ENCODE results near the gene SBF2.

Gene SBF2

DNA sequence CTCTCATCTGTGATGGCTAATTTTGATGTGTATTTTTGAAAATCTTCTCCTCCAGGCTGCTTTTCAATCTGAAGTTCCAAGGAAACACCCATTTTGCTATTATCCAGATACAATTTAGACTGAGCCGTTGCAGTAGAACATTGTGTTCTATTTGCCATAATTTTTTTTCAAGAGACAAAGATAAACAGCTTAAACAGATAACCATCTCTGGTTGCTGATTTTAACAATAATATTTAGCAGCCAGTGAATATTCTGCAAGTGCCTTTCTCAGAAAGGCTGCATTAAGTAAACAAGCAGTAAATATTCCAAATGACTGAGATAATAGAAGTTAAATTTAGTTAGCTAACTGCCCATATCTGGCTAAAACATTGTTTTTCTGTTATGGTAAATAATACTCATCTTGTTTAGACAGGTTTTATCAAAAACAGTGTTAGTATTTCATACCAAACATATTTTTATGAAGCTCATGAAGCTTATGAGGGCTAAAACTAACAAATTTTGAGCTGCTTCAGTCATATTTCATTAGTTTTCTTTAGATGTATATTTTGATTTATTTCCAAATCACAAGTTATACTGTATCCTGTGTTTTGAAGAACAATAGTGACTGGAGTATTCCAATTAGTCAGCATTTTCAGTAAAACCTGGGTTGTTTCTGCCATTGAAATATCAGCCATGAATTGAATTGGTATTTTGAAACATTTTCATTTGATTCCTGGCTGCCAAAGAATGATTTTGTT lies 206.7 kb downstream of the SBF2 start:
- Mint-ChIP-seq H3K27me3 (no peaks in the 10 kb centered on the region), H3K4me3 (no peak overlapping the region), H3K9me3 (ENCODE audit: low read depth) (peaks cover 13% of the 10 kb centered on the region), H3K36me3 (peaks cover 22% of the 10 kb centered on the region), H3K4me1 (ENCODE audit: low read depth) (peaks cover 9% of the 10 kb centered on the region), H3K27ac (no peak overlapping the region)

- Mint-ChIP-seq H3K4me3 (no peak overlapping the region), H3K4me1 (ENCODE audit: low read depth) (peaks cover 2% of the 10 kb centered on the region), H3K9me3 (ENCODE audit: low read depth) (peaks cover 42% of the 10 kb centered on the region), H3K27ac (no peak overlapping the region), H3K27me3 (no peaks in the 10 kb centered on the region), H3K36me3 (peaks cover 23% of the 10 kb centered on the region)
Measured at GRCh38 chr11:10080138-10080537, 213.9 kb downstream of the SBF2 start.

DNA sequence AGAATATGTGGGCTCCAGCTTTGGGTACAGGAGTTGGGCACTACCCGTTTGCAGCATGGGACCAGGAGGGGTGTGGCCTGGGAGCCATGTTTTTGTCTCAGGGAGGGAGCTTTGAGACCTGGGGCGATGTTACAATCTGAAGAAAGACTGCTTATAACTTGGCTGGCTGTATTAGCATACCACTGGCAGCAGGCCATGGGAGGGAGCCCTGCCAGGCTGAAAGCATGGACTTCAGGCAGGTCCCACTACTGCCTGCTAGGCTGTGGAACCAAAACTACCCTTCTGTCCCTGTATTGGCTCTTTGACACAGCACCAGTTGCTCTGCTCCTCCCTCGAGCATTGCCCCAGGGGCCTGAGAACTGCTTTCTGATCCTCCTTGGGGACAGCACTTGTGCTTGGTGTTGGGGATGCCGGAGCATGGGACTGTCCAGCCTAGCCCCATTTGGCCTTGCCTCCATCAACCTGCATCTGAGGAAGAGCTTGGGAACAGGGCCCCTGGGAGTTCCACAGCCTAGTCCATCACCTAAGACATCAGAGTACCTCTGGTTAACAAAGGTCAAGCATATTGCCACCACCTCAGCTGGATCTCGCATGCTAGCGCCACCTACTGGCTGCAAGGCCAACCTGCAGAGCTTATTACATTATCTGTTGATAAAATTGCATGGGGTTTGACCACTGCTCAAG lies 217.4 kb downstream of the SBF2 start:
- Mint-ChIP-seq H3K27me3 (no peaks in the 10 kb centered on the region), H3K4me1 (ENCODE audit: low read depth) (peaks cover 2% of the 10 kb centered on the region), H3K4me3 (no peak overlapping the region)

DNA sequence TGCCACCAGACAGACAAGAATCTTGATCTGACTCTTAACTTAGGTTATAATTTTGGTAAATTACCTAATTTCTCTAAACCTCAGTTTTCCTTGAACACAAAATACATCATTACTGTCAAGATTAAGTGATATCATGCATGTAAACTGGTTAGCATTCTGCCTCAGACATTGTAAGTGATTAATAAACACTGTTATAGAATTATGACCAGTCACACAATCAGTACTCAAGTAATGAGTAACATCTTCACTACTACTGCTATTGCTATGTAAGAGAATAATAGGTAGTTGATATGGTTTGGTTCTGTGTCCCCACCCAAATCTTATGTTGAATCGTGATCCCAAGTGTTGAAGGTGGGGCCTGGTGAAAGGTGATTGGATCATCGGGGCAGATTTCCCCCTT lies 218.9 kb downstream of the SBF2 start:
- no peaks in the 10 kb centered on the region for H3K27me3 Mint-ChIP-seq
- no peak overlapping the region for H3K4me3 Mint-ChIP-seq
- no peak overlapping the region for H3K27ac Mint-ChIP-seq
- peaks cover 11% of the 10 kb centered on the region for H3K9me3 Mint-ChIP-seq (ENCODE audit: low read depth)
- peaks cover 6% of the 10 kb centered on the region for H3K36me3 Mint-ChIP-seq
- peaks cover 2% of the 10 kb centered on the region for H3K4me1 Mint-ChIP-seq (ENCODE audit: low read depth)

More for the DNA sequence above, 217.4 kb downstream of the SBF2 start:
- Mint-ChIP-seq H3K36me3 (peaks cover 8% of the 10 kb centered on the region), H3K9me3 (ENCODE audit: low read depth) (peaks cover 22% of the 10 kb centered on the region), H3K27ac (no peak overlapping the region)

- Mint-ChIP-seq H3K9me3 (ENCODE audit: low read depth) (no peaks in the 10 kb centered on the region), H3K36me3 (peaks cover under 1% of the 10 kb centered on the region), H3K27me3 (no peaks in the 10 kb centered on the region), H3K27ac (no peak overlapping the region), H3K4me1 (ENCODE audit: low read depth) (peaks cover 2% of the 10 kb centered on the region), H3K4me3 (no peak overlapping the region)
Measured at GRCh38 chr11:10072841-10073240, 221.2 kb downstream of the SBF2 start.

- Mint-ChIP-seq H3K27me3 (no peaks in the 10 kb centered on the region), H3K36me3 (no peaks in the 10 kb centered on the region), H3K4me1 (ENCODE audit: low read depth) (no peaks in the 10 kb centered on the region), H3K9me3 (ENCODE audit: low read depth) (no peaks in the 10 kb centered on the region), H3K27ac (no peak overlapping the region), H3K4me3 (no peak overlapping the region)
Measured at GRCh38 chr11:10072142-10072541, 221.9 kb downstream of the SBF2 start.

GRCh38 chr11:10067629-10068300 lies 226.3 kb downstream of the SBF2 start:
- Mint-ChIP-seq H3K4me3 (no peak overlapping the region), H3K4me1 (ENCODE audit: low read depth) (no peaks in the 10 kb centered on the region), H3K27ac (no peak overlapping the region), H3K36me3 (peaks cover 2% of the 10 kb centered on the region), H3K9me3 (ENCODE audit: low read depth) (peaks cover 3% of the 10 kb centered on the region), H3K27me3 (no peaks in the 10 kb centered on the region)

DNA sequence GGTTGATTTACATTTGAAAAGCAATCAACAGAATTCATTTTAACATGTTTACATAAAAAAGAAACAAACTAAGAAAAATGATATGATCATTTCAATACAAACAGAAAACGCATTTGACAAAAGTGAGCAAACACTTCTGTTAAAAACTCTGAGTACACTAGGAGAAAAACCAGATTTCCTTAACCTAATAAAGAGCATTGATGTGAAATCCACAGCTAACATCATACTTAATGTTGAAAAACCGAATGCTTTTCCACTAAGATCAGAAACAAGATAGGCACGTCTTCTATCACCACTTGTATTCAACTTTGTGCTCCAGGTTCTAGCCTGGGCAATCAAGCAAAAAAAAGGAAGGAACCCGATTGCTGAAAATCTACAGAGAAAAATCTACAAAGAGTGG lies 227.6 kb downstream of the SBF2 start:
- Mint-ChIP-seq H3K4me1 (ENCODE audit: low read depth) (no peaks in the 10 kb centered on the region), H3K36me3 (peaks cover 12% of the 10 kb centered on the region), H3K27ac (no peak overlapping the region), H3K27me3 (no peaks in the 10 kb centered on the region), H3K4me3 (no peak overlapping the region), H3K9me3 (ENCODE audit: low read depth) (peaks cover 16% of the 10 kb centered on the region)

GRCh38 chr11:10064828-10065227 lies 229.2 kb downstream of the SBF2 start:
- Mint-ChIP-seq H3K4me3 (no peak overlapping the region), H3K27ac (no peak overlapping the region), H3K4me1 (ENCODE audit: low read depth) (no peaks in the 10 kb centered on the region), H3K9me3 (ENCODE audit: low read depth) (peaks cover 25% of the 10 kb centered on the region), H3K27me3 (no peaks in the 10 kb centered on the region), H3K36me3 (peaks cover 21% of the 10 kb centered on the region)

GRCh38 chr11:10058356-10058755 lies 235.7 kb downstream of the SBF2 start:
- H3K36me3 Mint-ChIP-seq = peaks cover 33% of the 10 kb centered on the region
- no peak overlapping the region for H3K4me3 Mint-ChIP-seq
- no peaks in the 10 kb centered on the region for H3K27me3 Mint-ChIP-seq
- H3K9me3 Mint-ChIP-seq (ENCODE audit: low read depth) = peaks cover 39% of the 10 kb centered on the region
- no peak overlapping the region for H3K27ac Mint-ChIP-seq
- H3K4me1 Mint-ChIP-seq (ENCODE audit: low read depth) = no peaks in the 10 kb centered on the region

DNA sequence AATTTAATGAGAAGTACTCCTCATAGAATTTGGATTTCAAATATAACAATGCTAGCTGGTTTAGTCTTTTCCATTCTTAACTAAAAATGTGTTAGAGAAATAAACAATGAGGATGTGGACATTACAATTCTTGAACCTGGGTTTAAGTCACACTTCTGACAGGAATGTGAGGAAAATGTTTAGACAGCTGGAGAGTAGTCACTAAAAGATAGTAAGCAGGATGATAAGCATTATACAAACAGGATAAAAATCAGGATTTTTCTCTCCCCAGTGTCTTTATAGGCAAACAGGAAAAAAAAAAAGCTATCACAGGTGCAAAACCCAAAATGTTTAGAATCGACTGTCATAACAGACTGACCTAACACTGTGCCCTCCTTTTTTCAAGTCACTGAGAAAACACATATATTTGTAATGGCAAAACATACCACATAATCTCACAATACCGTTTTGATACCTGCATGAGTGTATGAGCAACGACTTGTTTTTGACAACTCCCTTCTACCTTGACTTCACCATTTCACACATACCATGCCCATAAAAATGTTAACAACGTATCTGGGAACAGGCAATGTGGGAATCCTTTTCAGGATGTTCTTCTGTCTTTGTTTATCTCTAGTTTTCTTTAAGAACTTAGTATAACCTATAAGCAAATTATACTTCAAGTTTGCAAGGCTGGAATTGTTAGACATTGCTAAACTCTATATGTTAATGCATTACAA lies 242.0 kb downstream of the SBF2 start:
- Mint-ChIP-seq H3K9me3 (ENCODE audit: low read depth) (peaks cover 2% of the 10 kb centered on the region), H3K4me3 (no peak overlapping the region), H3K4me1 (ENCODE audit: low read depth) (no peaks in the 10 kb centered on the region), H3K27ac (no peak overlapping the region), H3K36me3 (peaks cover 3% of the 10 kb centered on the region), H3K27me3 (no peaks in the 10 kb centered on the region)

DNA sequence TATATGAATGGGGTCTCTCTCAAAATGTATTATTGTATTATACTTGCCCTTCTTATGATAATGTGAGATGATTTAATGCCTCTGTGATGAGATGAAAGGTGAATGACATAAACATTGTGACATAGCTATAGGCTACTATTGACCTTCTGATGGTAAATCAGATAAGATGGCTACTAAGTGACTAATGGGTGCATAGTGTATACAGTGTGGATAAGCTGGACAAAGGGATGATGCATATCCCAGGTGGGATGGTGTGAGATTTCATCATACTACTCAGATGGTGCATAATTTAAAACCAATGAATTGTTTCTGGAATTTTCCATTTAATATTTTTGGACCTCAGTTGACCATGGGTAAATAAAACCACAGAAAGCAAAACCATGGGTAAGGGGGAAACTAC lies 243.5 kb downstream of the SBF2 start:
- H3K36me3 Mint-ChIP-seq = peaks cover 2% of the 10 kb centered on the region
- no peak overlapping the region for H3K4me3 Mint-ChIP-seq
- no peaks in the 10 kb centered on the region for H3K4me1 Mint-ChIP-seq (ENCODE audit: low read depth)

DNA sequence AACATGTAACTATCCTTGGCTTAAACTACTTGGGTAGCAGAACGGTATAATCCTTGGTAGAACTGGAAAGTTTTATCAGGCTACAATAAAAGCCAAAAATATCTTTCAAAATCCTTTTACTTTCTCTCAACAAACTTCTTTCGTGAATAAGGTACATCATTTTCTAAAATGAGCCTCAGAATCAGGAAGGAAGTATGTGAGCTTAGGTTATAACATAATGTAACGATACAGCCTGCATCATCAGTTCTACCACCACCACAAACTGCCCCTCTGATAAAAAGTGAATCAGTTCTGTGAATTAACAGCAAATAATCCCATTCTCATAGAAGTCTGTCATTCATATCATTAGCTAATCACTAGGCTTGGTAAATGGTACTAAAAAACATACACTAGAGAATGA lies 244.3 kb downstream of the SBF2 start:
- H3K27me3 Mint-ChIP-seq = no peaks in the 10 kb centered on the region
- no peaks in the 10 kb centered on the region for H3K4me1 Mint-ChIP-seq (ENCODE audit: low read depth)
- H3K27ac Mint-ChIP-seq = no peak overlapping the region
- H3K36me3 Mint-ChIP-seq = peaks cover 2% of the 10 kb centered on the region
- peaks cover 7% of the 10 kb centered on the region for H3K9me3 Mint-ChIP-seq (ENCODE audit: low read depth)
- no peak overlapping the region for H3K4me3 Mint-ChIP-seq

More for the DNA sequence above, 243.5 kb downstream of the SBF2 start:
- Mint-ChIP-seq H3K27me3 (no peaks in the 10 kb centered on the region), H3K9me3 (ENCODE audit: low read depth) (peaks cover 6% of the 10 kb centered on the region), H3K27ac (no peak overlapping the region)

GRCh38 chr11:10048350-10048749 lies 245.7 kb downstream of the SBF2 start:
- H3K27me3 Mint-ChIP-seq = no peaks in the 10 kb centered on the region
- H3K9me3 Mint-ChIP-seq (ENCODE audit: low read depth) = peaks cover 14% of the 10 kb centered on the region
- H3K36me3 Mint-ChIP-seq = peaks cover 6% of the 10 kb centered on the region

DNA sequence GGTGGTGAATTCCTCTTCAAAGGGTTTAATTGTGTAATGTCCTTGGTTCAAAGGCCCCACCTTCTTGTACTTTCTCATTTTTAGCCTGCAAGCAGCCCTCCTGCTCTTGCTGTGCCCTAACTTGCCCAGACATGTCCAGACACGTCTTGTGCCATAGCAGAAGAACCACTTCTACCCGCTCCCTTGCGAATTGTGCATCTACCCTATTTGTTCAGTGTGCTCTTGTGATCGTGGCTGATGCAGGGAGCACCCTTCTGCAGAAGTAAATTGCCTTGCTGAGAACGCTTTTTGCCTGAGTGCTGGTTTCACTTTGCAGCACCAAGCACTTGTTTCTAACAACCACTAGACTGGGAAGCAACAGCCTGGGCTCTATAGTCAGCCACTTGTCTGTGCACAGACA lies 249.4 kb downstream of the SBF2 start:
- Mint-ChIP-seq H3K27me3 (no peaks in the 10 kb centered on the region), H3K9me3 (ENCODE audit: low read depth) (peaks cover 14% of the 10 kb centered on the region), H3K36me3 (peaks cover 23% of the 10 kb centered on the region), H3K4me1 (ENCODE audit: low read depth) (no peaks in the 10 kb centered on the region), H3K27ac (no peak overlapping the region), H3K4me3 (no peak overlapping the region)

More at GRCh38 chr11:10048350-10048749, 245.7 kb downstream of the SBF2 start:
- H3K27ac Mint-ChIP-seq = no peak overlapping the region
- no peaks in the 10 kb centered on the region for H3K4me1 Mint-ChIP-seq (ENCODE audit: low read depth)
- no peak overlapping the region for H3K4me3 Mint-ChIP-seq
